Caco-2 (cell line): Measurements from ENCODE around the gene TLCD1. TPM values are rescaled to one million over a fixed set of nuclear protein-coding genes. Genes with fewer than 3 reads are reported as not detected.

Experiments used
- BruUV-seq: library from RNA; stranded (reverse); fragments of 400-500 nt; replicated peaks from 2 replicates; lab custom pipeline; 2021; lab: Mats Ljungman, UMichigan
- CTCF ChIA-PET: fragments of 300-600 bp; sonication (Branson Sonifier 250); formaldehyde crosslinking; loops from one replicate; lab custom pipeline; 2022; ENCODE audit warnings: antibody characterized with exemption; lab: Charles Lee
- POLR2A ChIA-PET: fragments of 300-600 bp; sonication (Branson Sonifier 250); formaldehyde crosslinking; loops from one replicate; lab custom pipeline; 2022; ENCODE audit warnings: antibody characterized with exemption; lab: Charles Lee
- DNase-seq, 2 experiments: peaks; one replicate each; pipeline versions ENCODE4 v3.0.0 to v3.0.0-alpha.2; 2020 to 2022
- H3K27me3 ChIP-seq: replicated peaks from 2 replicates; pipeline ENCODE4 v1.6.0; 2011; ENCODE audit warnings: low read length; ENCODE audit not compliant: control insufficient read depth, insufficient read depth
- H3K36me3 ChIP-seq: 2 replicates; pipeline ENCODE4 v1.5.1; 2011; ENCODE audit warnings: low read length; ENCODE audit not compliant: control insufficient read depth, insufficient read depth
- H3K4me1 ChIP-seq: fragments of 250-450 bp; sonication (Bioruptor Pico); 2 replicates; pipeline ENCODE4 v1.5.1; 2020; ENCODE audit warnings: mild to moderate bottlenecking
- H3K4me3 ChIP-seq: 2 replicates; pipeline ENCODE4 v1.5.1; 2011; ENCODE audit warnings: low read depth, mild to moderate bottlenecking, control low read depth, low read length
- H3K9me3 ChIP-seq: fragments of 250-450 bp; sonication (Bioruptor Pico); 2 replicates; pipeline ENCODE4 v1.5.1; 2020; ENCODE audit warnings: mild to moderate bottlenecking, moderate library complexity
- H3K27ac Mint-ChIP-seq: one replicate; pipeline ENCODE4 v1.8.0; 2022; ENCODE audit warnings: mixed read lengths; ENCODE audit not compliant: unreplicated experiment
- H3K27me3 Mint-ChIP-seq: one replicate; pipeline ENCODE4 v1.8.0; 2022; ENCODE audit warnings: mixed read lengths; ENCODE audit not compliant: insufficient read depth, unreplicated experiment
- H3K36me3 Mint-ChIP-seq: one replicate; pipeline ENCODE4 v1.8.0; 2022; ENCODE audit warnings: mild to moderate bottlenecking, mixed read lengths; ENCODE audit not compliant: insufficient read depth, unreplicated experiment
- H3K4me1 Mint-ChIP-seq: one replicate; pipeline ENCODE4 v1.8.0; 2022; ENCODE audit warnings: low read depth, mixed read lengths; ENCODE audit not compliant: unreplicated experiment
- H3K4me3 Mint-ChIP-seq: one replicate; pipeline ENCODE4 v1.8.0; 2022; ENCODE audit warnings: mild to moderate bottlenecking, moderate library complexity, mixed read lengths; ENCODE audit not compliant: unreplicated experiment
- H3K9me3 Mint-ChIP-seq: one replicate; pipeline ENCODE4 v1.8.0; 2022; ENCODE audit warnings: mixed read lengths; ENCODE audit not compliant: unreplicated experiment
- CTCF ChIP-seq, 2 experiments: fragments of 200-600 bp in 1 of 2; IDR thresholded peaks; 1 replicate in 1 of 2; 2 replicates in 1 of 2; pipeline versions ENCODE4 v1.5.1 to v1.8.0; 2011 to 2022; ENCODE audit warnings: antibody characterized with exemption in 1 of 2, control low read depth in 1 of 2, inconsistent platforms in 1 of 2, low read depth in 1 of 2, low read length in 1 of 2, mild to moderate bottlenecking in 1 of 2, moderate library complexity in 1 of 2; ENCODE audit not compliant: insufficient read depth in 1 of 2, severe bottlenecking in 1 of 2, unreplicated experiment in 1 of 2
- intact Hi-C: fragments of 100-400 bp; cut with micrococcal nuclease; formaldehyde crosslinking; loops from one replicate; pipeline ENCODE4 v1.10.0; 2022; ENCODE audit not compliant: unreplicated experiment
- total RNA-seq: library from RNA; stranded (reverse); gene quantifications from 2 replicates; pipeline ENCODE4 v1.2.3, GENCODE V29; 2022

TLCD1 gene
- total RNA-seq, 1 experiment from 2014 or later = 37.9 TPM

GRCh38 chr17:28756049-28756804 is 30.2 kb upstream of the TLCD1 start:
- Mint-ChIP-seq H3K9me3 (no peaks in the 10 kb centered on the region), H3K27me3 (no peaks in the 10 kb centered on the region), H3K4me3 (no peak overlapping the region), H3K27ac (no peak overlapping the region), H3K36me3 (peaks cover 69% of the 10 kb centered on the region), H3K4me1 (no peaks in the 10 kb centered on the region)
- H3K4me3 ChIP-seq = no peak overlapping the region
- POLR2A ChIA-PET = no interaction called here
- H3K9me3 ChIP-seq = no peaks in the 10 kb centered on the region
- H3K36me3 ChIP-seq = peaks cover 2% of the 10 kb centered on the region
- TF ChIP-seq CTCF (IDR thresholded peaks at IDR 0.05; ENCODE audit: insufficient read depth in 1 of 2, low read depth in 1 of 2, low read length in 1 of 2, severe bottlenecking in 1 of 2, unreplicated experiment in 1 of 2) = no peak
- H3K27me3 ChIP-seq = no peaks in the 10 kb centered on the region
- DNase-seq = no peak
- intact Hi-C loops = no loop called here
- BruUV-seq = no TSS peak
- H3K4me1 ChIP-seq = no peaks in the 10 kb centered on the region
- CTCF ChIA-PET = interaction anchor here (0.5 kb wide), 1 partner anchor 616 kb away, joined by 3 read pairs; no protein-coding TSS in a partner anchor

GRCh38 chr17:28755486-28755885 is 29.5 kb upstream of the TLCD1 start:
- H3K27me3 Mint-ChIP-seq = no peaks in the 10 kb centered on the region
- POLR2A ChIA-PET = interaction anchor here (0.6 kb wide), 1 partner anchor 32 kb away, joined by 3 read pairs; no protein-coding TSS in a partner anchor
- peaks cover 6% of the 10 kb centered on the region for H3K36me3 ChIP-seq

More at GRCh38 chr17:28755486-28755885, 29.5 kb upstream of the TLCD1 start:
- Mint-ChIP-seq H3K36me3 (peaks cover 75% of the 10 kb centered on the region), H3K4me3 (no peak overlapping the region), H3K27ac (no peak overlapping the region), H3K9me3 (no peaks in the 10 kb centered on the region), H3K4me1 (no peaks in the 10 kb centered on the region)
- no peak for TF ChIP-seq CTCF (IDR thresholded peaks at IDR 0.05; ENCODE audit: insufficient read depth in 1 of 2, low read depth in 1 of 2, low read length in 1 of 2, severe bottlenecking in 1 of 2, unreplicated experiment in 1 of 2)
- BruUV-seq = no TSS peak
- DNase-seq = no peak
- H3K27me3 ChIP-seq = no peaks in the 10 kb centered on the region
- CTCF ChIA-PET = interaction anchor here (1.4 kb wide), 1 partner anchor 8 kb away, joined by 5 read pairs; no protein-coding TSS in a partner anchor
- H3K9me3 ChIP-seq = no peaks in the 10 kb centered on the region
- no peaks in the 10 kb centered on the region for H3K4me1 ChIP-seq
- intact Hi-C loops = no loop called here
- no peak overlapping the region for H3K4me3 ChIP-seq
